Activated naive CD4-positive, alpha-beta T cell (primary cell): ENCODE measurements around the gene GRAMD2B.

ENCODE experiments used
- DNase-seq, 4 experiments: peaks; one replicate each; lab custom pipeline; 2025; lab: John Stamatoyannopoulos, UW

Gene GRAMD2B

GRCh38 chr5:126480824-126481223, 57.6 kb downstream of the GRAMD2B start:
- DNase-seq: no peak

DNA sequence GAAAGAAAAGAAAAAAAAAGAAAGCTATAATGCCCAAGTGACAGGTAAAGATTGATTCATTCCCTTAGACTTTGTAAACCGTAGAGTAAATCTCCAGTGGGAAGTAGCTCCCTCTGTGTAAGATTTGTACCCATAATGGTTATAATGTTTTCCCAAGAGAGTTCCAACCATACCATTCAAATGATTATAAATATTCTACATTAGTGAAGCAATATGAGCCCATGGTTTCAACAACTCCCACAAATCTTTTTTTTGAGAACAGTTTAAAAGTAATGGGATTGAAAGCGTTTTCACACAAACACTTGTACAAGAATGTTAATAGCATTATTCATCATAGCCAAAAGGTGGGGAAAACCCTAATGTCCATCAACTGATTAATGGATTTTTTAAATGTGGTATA, 58.0 kb downstream of the GRAMD2B start:
- DNase-seq: no peak

DNA sequence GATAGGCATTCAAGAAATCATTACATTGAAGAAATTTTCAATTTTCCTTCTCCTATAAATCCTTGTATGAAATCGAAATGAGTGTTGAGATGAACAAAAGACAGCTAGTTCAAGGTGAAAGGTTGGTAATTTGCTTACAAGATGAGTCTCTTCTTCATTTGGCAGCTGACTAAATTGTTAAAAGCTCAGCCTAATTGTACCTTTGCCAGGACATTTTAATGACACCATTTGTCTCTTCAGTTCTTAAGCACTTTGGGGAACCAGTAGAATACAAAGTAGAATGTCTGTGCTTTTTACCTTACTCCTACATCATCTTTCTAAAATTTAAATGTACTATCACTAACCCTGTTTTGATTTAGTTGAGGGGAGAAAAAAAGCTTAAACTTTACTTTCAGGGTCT, 59.4 kb downstream of the GRAMD2B start:
- no peak for DNase-seq

GRCh38 chr5:126483156-126483555, 59.9 kb downstream of the GRAMD2B start:
- DNase-seq: no peak

DNA sequence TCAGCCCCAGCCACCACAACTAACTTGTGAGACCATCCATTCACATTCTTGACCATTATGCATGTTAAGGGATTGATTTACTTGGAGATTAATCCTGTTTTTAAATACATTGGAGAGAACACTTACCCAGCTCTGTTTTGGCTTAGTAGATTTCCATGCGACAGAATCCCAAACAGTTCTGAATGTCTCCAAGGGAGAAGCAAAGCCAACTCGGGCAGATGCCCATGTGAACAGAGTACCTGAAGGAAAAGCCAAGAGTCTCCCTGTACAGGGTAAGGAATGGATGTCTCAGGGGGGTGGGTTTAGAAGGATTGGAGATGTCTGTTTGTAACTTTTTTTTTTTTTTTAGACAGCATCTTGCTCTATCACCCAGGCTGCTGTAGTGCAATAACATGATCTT, 61.0 kb downstream of the GRAMD2B start:
- DNase-seq: no peak

DNA sequence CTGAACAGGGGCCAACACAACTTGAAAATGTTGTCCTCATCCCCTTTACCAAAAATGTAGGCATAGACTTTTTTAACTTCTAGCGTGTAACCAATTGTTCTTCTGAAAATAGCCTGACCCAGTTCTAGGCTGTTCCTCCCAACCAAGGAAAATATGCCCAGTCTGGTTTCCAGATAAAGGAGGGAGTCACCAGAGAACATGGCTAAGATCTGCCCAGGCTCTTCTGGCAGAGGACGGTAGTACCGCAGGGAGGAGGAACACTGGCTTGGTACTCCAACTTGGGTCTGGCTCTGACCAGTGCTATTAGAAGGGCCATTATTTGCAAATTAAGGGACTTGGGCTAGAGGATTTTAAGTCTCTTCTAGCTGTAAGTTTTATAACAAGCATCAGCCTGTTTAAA, 63.1 kb downstream of the GRAMD2B start:
- DNase-seq: no peak

DNA sequence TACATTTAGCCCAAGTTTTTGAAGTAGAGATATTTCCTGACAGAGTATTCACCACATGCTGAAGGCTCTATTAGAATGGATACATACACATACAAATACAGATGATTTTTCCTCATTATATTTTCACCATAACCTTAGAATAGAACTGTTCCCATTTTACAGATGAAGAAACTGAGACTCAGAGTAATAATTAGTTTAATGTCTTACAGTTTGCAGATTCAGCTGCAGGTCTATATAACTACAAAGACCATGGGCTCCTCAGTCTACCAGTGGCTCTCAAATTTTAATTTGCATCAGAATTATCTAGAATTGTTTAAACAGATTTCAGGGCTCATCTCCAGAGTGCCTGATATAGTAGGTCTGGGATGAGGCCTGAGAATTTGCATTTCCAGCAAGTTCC, 64.4 kb downstream of the GRAMD2B start:
- no peak for DNase-seq

DNA sequence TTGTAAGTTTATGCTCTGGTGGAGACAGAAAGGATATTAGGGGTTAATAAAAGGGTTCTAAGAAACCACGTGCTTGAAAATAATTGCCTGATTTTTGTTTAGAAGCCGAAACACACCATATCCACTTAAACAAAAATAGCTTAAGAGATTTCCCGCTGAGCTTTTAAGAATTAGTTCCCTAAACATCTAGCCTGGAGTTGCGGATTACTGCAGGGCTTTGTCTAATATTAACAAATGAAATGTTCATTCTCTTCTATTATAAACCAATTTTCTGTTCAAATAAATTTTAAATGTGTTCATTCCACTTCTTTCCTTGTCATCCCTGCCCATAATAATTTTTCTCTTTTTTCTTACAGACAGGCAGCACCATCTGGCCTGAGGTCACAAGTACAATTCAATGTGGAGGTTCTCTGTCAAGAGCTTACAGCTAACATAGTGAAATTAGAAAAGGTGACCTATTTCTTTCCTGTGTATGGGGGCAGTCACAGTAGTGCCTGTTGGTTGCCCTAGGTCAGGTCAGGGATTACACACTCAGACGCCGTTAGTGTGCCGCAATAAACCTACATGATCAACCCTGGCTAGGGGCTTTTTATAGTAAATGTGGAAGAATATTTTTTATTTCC, 65.3 kb downstream of the GRAMD2B start:
- no peak for DNase-seq

DNA sequence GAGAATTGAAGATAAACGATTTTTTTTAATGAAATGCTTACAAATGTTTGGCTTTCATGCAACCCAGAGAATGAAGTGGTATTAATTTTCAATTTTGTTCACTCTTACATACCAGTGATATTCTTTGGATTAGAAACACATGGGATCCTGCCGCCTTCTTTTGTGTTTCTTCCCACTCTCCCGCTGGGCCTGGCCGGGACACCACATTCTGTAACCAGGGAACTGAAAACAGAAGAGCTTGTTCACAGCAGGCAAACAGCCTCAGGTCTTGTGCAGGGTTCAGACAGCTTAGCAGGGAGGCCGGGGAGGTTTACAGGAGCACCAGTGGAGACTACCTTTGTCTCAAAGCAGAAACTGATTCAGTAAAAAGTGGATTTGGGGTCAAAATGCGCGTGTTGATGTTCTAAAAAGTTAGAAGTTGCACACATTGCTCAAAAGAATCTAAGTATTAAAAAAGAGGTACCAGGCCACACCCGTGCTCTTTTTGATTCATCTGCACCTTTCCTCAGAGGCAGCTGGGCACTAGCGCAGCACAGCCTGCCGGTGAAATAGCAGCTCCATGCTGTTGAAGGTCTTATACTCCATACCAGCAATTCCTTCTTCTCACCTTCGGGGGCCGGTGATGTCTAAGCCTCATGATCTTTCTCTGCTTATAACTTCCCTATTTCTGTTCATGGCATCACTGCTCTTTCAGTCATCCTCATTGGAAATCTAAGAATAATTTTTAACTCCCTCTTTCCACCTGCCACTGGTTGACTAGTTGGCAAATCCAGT, 67.1 kb downstream of the GRAMD2B start:
- no peak for DNase-seq

DNA sequence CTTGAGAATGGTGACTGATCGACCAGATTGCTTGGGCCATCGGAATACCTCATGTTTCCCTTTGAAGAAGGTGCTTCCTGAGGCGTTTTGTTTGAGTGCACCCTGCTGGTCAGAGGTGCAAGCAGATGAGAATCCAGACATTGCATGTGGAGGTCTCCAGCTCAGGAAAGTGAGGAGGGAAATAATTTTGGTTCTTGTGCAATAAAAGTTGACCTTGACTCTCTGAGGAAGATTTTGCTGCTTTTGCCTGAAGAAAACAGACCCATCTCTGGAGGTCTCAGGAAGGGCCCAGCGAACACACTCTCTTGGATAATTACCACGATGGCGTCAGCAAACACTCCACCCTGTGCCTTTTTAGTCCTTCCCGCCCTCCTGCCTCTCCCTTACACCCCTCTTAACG, 69.7 kb downstream of the GRAMD2B start:
- no peak for DNase-seq

DNA sequence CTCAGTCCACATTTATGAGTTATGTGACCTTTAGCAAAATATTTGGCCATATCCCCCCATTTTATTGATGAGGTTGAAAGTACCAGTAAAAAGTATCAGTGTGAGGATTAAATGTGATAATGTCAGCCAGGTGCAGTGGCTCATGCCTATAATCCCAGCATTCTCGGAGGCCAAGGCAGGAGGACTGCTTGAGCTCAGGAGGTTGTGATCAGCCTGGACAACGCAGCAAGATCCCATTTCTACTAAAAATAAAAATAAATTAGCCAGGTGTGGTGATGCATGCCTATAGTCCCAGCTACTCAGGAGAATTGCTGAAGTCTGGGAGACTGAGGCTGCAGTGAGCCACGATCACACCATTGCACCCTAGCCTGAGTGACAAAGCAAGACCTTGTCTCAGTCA, 71.2 kb downstream of the GRAMD2B start:
- DNase-seq: no peak

GRCh38 chr5:126497506-126497905, 74.3 kb downstream of the GRAMD2B start:
- no peak for DNase-seq

GRCh38 chr5:126499278-126499677, 76.1 kb downstream of the GRAMD2B start:
- DNase-seq: no peak

- DNase-seq: no peak
Measured at GRCh38 chr5:126499853-126500342, 76.7 kb downstream of the GRAMD2B start.

DNA sequence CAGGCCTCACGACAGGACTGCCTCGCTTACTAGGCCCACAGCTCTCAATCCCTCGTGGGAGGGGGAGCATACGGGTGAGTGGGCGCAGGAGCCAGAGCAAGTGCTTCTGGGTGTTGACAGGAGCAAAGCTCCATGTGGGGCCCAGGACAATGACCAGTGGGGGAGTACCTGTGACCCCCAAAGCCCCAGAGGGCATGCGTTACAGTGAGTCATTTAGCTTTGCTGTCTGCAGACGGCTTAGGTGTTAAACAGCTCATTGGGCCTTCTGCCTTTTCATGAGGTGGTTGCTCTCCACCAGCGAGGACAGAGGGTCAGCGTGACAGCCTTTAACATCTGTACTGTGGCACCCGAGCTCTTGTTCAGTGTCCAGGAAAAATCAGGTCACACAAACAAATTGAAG, 78.2 kb downstream of the GRAMD2B start:
- no peak for DNase-seq

DNA sequence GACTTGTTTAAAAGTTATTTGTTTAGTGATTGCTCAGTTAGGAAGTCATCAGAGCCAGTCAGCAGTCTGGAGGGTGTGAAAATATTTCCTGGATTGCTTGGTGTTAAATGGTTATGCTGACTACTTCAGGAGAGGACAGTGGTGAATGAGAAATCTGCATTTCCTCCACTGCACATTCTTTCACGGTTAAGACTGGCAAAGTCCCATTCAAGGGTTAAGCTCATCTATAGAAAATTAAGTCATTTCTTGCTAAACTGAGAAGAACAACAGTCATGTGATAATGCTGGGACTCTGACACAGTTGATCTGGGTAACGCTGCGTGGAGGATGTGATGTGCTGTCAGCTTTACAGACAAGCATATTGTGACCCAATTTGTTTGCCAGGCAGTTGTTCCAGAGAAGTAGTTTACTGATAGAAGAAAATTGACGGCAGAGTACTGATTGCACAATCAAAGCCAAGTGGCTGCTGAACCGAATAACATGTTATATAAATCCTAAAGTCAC, 80.4 kb downstream of the GRAMD2B start:
- DNase-seq: no peak

GRCh38 chr5:126506079-126506478, 82.9 kb downstream of the GRAMD2B start:
- DNase-seq: no peak

- DNase-seq: no peak
Measured at GRCh38 chr5:126508251-126508961, 85.2 kb downstream of the GRAMD2B start.

DNA sequence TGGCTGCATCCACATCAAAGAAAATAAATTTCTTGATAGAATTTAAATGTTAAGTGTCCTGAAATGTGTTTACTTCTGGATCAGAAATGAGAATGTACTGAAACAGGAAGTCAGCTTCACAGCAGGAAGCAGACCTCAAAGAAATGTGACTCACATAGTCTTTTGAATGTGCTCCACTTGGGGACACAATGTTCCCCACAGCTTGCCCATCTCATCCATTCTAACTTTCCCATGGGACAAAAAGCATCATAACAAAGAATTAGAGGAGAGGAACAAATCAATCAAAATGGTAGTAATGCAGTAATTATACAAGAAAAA, 85.7 kb downstream of the GRAMD2B start:
- no peak for DNase-seq

DNA sequence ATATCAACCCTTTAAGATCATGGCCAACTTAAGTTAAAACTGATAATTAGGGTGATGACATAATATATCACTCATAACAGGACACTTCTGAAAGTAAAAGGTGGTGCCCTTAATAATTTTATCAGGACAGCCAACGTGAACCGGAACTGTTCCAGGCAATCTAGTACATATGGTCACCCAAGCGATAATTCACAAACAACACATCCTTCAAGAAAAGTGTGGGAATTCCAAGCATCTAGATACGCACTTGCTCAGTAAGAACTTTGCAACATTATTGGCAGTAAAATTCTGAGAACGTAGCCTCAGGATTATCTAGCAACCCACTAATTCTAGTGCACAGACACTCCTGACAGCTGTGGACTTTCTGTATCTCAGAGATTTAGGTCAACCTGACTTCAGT, 86.1 kb downstream of the GRAMD2B start:
- no peak for DNase-seq

DNA sequence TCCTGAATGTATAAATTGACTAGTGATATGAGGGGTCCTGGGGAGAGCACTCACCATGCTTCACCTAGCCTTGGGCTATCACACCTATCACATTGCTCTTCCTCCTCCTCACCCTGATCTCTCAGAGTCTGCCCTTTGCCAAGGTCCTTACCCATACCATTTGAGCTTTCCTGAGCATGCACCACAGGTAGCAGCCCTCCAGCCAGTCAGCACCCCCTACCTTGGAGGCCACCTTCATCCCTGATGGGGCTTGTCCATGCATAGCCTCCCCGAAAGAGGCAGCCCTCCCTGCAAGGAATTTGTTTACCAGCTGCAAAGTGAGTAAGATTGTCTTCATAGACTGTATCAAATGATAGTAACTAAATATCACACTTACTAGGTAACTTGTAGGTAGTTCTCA, 88.8 kb downstream of the GRAMD2B start:
- DNase-seq: no peak

DNA sequence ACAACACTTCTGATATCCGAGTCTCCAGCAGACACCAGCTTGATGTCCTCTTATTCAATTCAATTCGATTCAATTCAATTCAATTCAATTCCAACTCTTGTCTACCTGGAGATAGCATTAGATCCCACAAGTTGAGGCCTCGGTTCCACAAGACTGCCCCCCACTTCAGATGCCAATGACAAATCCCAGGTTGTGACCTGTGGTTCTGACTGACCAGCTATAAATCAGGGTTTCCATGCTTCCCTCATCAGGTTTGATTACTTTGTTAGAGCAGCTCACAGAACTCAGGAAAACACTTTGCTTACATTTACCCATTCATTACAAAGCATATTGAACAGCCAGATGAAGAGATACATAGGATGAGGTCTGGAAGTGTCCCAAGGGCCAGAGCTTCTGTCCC, 89.2 kb downstream of the GRAMD2B start:
- no peak for DNase-seq

DNA sequence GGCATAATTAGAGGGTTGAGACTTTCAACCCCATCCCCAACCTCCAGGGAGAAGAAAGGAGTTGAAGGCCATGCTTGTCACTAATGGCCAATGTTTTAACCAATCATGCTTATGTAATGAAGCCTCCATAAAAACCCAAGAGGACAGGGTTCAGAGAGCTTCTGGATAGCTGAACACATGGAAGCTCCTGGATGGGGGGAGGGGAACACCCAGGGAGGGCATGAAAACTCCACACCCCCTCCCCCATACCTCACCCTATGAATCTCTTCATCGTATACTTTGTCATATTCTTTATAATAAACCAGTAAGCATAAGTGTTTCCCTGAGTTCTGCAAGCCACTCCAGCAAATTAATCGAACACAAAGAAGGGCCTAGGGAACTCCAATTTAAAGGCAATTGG, 90.1 kb downstream of the GRAMD2B start:
- DNase-seq: no peak
